Eye (tissue), 1 donor: ENCODE data around the gene METTL26.
"Not testable (repeated sequence)": the region's sequence is repeated elsewhere in the genome, so short reads cannot be mapped to it uniquely, and the experiment has no call there.

Experiments used
- DNase-seq: peaks from one replicate; pipeline ENCODE4 v3.0.0-alpha.2; 2015

METTL26 gene

GRCh38 chr16:624526-625070 is 11.5 kb downstream of the METTL26 start:
- DNase-seq: no peak

- DNase-seq: no peak
These were observed 13.2 kb downstream of the METTL26 start for GRCh38 chr16:622920-623280.

- no peak for DNase-seq
These were observed 14.5 kb downstream of the METTL26 start for GRCh38 chr16:621526-622105.

DNA sequence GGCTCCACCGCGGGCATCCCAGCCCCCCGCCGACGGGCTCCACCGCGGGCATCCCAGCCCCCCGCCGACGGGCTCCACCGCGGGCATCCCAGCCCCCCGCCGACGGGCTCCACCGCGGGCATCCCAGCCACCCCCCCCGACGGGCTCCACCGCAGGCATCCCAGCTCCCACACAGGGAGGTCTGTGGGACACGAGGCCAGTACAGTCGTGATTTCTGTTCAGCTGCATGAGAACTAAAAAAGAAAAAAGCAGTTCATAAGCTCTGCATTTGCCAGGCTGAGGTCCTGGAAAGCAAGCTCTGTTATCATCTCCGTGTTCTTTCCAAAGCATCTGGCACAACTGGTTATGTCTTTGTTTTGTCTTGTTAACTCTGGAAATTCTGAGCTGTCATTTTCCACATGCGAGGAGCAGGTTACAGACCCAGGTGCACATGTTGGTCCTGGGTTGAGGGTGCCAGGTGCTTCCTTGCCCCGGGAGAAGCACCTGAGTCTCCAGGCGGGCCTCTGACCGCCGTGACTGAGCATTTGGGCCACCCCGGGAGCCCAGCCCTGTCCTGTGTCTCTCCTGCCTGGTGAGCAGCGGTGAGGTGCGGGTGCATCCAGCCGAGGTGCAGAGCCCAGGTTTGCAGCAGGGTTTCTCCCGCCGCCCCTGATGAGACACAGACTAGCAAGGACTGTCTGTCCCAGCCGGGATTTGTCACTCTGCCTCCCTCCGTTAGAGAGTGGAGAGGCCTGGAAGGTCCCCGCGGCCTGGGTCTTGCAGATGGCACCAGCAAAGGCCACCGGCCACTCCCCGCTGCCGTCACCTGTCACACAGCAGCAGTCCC is 15.2 kb downstream of the METTL26 start:
- DNase-seq: no peak

DNA sequence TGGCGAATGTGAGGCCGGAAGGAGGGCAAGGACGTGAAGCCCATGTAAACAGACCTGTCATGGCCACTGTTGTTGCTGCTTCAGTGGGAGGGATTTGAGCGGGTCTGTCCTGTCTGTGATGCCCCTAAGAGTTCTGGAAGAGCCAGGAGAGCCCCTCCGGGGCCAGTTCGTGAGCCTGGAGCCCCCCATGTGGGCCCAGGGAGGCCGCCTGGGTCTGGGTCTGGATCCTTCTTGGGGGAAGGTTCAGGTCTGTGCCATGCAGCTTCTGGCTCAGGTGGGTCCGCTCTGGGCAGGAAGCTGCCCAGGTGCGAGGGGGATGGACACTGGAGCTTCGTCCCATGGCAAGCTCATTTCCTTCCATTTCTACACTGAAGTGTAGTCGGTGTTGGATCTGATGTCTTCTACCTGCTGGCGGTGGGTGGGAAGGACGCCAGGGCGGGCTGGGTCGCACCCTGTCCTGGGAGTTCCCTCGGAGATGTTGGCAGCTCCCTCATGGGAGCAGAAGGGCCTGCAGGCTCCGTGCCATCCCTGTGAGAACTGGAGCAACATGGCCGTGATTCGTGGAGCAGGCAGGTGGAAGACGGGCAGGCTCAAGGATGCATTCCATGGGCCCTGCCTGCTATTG is 16.5 kb downstream of the METTL26 start:
- DNase-seq: no peak

- no peak for DNase-seq
These were observed 18.2 kb downstream of the METTL26 start for GRCh38 chr16:617855-618254.

- no peak for DNase-seq
These were observed 19.1 kb downstream of the METTL26 start for GRCh38 chr16:616733-617586.

DNA sequence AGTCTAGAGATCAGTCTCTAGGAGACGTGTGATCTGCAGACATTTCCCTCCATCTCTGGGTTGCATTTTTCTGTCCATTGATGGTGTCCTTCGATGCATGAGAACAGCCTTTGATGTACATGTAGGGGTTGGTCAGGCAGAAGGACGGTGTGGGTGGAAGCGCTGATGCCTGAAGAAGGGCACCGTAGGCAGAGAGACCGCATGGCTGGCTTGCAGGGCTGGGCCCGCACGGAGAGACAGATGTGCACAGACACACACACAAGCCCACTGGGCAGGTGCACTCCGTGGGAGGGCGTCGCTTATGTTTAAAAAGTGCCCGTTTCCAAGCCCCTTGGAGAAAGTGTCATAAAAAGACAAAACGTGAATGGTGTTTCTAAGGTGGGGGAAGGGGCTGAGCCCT is 21.0 kb downstream of the METTL26 start:
- DNase-seq: peak; percentile 49

- DNase-seq: peak; percentile 68
These were observed 25.4 kb downstream of the METTL26 start for GRCh38 chr16:610513-611381.

- no peak for DNase-seq
These were observed 26.1 kb downstream of the METTL26 start for GRCh38 chr16:609984-610383.

DNA sequence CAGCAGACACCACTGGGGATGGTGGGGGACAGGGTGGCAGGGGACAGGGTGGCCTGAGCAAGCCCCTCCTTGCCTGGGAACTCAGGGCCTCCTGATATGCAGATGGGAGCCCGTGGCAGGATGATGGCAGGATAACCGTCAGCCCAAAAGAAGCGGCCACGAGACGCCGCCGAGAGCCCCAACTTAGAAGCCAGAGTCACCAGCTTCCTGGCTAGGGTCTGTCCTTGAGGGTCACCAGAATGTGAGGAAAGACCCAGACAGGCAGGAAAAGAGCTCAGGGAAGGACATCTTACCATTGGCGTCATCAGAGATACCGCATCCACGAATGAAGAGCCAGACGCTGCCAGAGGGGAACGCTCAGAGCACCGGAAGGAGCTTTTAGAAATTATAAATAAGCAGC is 26.8 kb downstream of the METTL26 start:
- DNase-seq: no peak

DNA sequence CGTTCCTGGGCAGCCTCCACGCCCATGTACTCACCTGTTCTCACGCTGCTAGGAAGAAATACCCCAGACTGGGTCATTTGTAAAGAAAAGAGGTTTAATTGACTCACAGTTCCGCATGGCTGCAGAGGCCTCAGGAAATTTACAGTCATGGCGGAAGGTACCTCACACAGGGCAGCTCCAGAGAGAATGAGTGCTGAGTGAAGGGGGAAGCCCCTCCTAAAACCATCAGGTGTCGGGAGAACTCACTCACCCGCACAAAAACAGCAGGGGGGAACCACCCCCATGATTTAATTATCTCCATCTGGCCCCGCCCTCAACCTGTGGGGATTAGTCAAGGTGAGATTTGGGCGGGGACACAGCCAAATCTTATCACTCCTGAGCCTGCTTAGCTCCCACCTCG is 28.1 kb downstream of the METTL26 start:
- no peak for DNase-seq

DNA sequence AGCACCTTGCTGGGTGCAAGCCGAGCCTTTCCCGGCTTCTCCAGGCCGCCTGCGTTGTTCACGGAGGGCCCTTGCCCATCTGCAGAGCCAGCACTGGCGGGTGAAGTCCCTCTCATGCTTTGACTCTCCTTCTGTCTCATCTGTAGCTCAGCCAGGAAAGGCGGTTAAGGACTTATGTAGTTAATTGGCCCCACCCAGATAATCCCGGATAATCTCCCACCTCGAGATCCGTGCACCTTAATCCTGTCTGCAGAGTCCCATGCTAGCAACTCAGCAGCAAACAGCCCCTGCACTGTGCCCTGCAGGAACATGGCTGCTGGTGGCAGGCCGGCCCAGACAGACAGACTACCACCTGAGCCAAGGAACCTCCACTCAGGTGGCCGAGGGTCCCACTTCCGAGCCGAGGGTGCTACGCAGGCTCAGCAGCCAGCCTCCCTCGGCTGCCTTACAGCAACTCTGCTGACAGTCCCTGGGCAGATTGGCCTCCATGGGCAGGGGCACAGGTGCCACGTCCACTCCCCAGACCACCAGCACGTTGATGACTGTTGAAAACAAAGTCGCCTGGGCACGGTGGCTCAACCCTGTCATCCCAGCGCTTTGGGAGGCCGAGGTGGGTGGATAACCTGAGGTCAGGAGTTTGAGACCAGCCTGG is 29.3 kb downstream of the METTL26 start:
- DNase-seq: no peak

DNA sequence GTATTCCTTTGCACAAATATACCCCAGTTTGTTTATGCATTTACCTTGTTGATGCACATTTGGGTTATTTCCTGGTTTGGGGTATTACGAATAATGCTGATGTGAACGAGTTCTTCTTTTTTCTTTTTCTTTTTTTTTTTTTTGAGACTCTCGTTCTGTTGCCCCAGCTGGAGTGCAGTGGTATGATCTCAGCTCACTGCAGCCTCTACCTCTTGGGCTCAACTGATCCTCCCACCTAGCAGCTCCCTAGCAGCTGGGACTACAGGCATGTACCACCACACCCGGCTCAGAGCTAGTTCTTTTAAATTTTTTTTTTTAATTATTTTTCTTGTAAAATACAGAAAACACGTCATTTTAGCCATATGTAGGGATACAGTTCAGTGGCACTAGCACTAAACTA is 32.2 kb downstream of the METTL26 start:
- no peak for DNase-seq

- DNase-seq: peak; percentile 32
These were observed 35.3 kb downstream of the METTL26 start for GRCh38 chr16:600781-601180.

DNA sequence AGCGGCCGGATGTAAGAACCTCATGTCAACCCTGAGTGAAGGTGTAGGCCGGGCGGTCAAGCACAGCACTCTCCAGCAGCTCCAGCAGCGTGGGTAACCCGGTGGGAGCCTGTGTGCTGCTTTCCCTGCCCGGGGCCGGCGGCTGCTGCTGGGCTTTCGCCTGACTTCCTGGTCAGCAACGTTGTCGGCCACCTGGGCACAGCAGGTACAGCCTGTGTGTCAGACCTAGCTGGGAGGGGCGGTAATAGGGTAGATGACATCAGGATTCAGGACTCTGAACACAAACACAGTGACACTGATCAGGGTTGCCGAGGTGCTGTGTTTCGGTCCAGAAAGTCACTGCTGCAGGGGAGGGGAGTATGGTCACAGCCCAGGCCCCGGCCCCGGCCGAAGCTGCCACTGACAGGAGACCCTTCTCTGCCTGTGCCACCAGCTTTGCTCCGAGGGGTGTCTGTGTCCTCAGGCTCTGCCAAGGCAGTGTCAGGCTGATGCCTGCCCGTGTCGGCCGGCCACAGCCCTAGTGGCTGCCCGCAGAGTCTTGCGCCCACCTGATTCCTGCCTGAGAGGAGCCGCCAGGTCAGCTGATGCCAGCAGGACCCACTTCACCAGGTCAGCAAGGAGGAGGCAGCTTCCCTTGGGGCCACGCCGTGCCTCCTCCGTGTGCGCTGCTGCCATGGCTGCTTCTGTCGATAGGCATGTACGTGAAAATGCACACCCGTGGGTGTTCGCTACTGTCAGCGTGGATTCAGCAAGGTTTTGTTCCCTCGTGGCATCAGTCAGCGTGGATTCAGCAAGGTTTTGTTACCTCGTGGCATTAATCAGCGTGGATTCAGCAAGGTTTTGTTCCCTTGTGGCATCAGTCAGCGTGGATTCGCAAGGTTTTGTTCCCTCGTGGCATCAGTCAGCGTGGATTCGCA is 37.0 kb downstream of the METTL26 start:
- DNase-seq: no peak

DNA sequence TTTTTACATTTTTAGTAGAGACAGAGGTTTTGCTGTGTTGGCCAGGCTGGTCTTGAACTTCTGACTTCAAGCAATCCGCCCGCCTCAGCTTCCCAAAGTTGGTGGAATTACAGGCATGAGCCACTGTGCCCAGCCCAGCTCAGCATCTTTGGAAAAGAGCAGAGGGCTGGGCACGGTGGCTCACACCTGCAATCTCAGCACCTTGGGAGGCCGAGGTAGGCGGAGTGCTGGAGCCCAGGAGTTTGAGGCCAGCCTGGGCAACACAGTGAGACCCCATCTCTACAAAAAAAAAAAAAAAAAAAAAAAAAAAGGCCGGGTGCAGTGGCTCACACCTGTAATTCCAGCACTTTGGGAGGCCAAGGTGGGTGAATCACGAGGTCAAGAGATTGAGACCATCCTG is 38.5 kb downstream of the METTL26 start:
- DNase-seq: not testable (repeated sequence)

GRCh38 chr16:596736-597060 is 39.4 kb downstream of the METTL26 start:
- no peak for DNase-seq

DNA sequence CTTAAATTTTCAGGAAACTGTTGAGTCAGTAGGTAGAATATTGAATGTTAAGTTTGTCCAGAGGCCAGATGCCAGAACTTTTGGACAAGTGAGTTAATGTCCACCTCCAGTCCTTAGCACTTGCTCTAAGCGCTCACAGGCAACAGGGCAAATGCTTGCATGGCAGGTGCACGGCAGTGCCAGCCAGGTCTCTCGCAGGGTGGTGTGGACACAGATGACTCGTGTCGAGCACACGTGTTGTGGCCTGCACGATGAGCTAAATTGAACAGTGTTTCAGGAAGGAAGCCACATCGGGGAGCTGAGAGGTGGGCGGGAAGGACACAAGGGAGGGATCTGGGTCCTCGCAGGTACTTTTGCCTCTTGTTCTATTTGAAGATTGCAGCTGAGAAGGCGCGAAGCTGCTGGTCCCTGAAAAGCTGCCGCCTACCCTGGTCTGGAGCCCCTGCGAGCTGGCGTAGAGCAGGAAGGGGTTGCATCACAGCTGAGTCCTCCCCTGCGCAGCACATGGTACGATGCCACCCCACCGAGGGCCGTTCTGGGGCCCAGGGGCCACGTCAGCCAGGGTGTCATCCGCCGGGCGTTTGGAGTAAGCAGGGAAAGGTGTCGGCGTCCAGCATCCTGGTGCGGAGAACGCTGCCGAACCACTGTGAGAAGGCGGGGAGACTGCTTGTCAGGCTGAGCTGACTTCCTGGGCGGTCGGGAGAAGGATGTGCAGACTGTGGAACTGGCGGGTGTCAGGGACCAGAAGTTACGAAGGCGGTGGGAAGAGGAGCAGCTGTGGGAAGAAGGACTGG is 40.0 kb downstream of the METTL26 start:
- no peak for DNase-seq

GRCh38 chr16:595094-595528 is 41.0 kb downstream of the METTL26 start:
- DNase-seq: no peak
